K562 (cell line): ENCODE measurements around the gene PI4K2A. TPM values are rescaled to one million over a fixed set of nuclear protein-coding genes. Genes with fewer than 3 reads are reported as not detected.

ENCODE experiments used
- BRF1 ChIP-seq: IDR thresholded peaks from 3 replicates; pipeline ENCODE4 v1.6.1; 2011; ENCODE audit warnings: borderline replicate concordance, mild to moderate bottlenecking; ENCODE audit not compliant: insufficient read length; ENCODE audit errors: extremely low read depth
- BRF2 ChIP-seq: IDR thresholded peaks from 3 replicates; pipeline ENCODE4 v1.6.1; 2011; ENCODE audit warnings: borderline replicate concordance, mild to moderate bottlenecking; ENCODE audit not compliant: insufficient read length, insufficient read depth
- CLOCK ChIP-seq: fragments of 250-450 bp; sonication (Bioruptor Pico); IDR thresholded peaks from 2 replicates; pipeline ENCODE4 v1.4.0; 2020; ENCODE audit warnings: mild to moderate bottlenecking, moderate library complexity, borderline replicate concordance
- ETS1 ChIP-seq: conservative IDR thresholded peaks from 2 replicates; pipeline ENCODE4 v1.6.1; 2011; ENCODE audit warnings: low read depth, mild to moderate bottlenecking, low read length; ENCODE audit not compliant: control insufficient read depth
- GABPB1 ChIP-seq: sonication (generic); formaldehyde crosslinking; IDR thresholded peaks from 2 replicates; pipeline ENCODE4 v1.8.0; 2022; ENCODE audit warnings: mild to moderate bottlenecking, missing genetic modification reagents
- HDGF ChIP-seq: fragments of 450-650 bp; IDR thresholded peaks from 2 replicates; pipeline ENCODE4 v1.6.1; 2016
- HSF4 ChIP-seq: fragments of 250-450 bp; sonication (Bioruptor Pico); IDR thresholded peaks from 2 replicates; pipeline ENCODE4 v2.1.2; 2022; ENCODE audit warnings: mild to moderate bottlenecking, moderate library complexity, borderline replicate concordance
- KAT7 ChIP-seq: sonication (generic); formaldehyde crosslinking; IDR thresholded peaks from 2 replicates; pipeline ENCODE4 v1.8.0; 2022; ENCODE audit warnings: missing genetic modification reagents, mild to moderate bottlenecking, borderline replicate concordance
- MAZ ChIP-seq, 2 experiments: fragments of 450-650 bp in 1 of 2; sonication (generic) in 1 of 2; formaldehyde crosslinking; IDR thresholded peaks in 1 of 2; conservative IDR thresholded peaks in 1 of 2; 2 replicates each; pipeline versions ENCODE4 v1.4.0 to v1.5.0; 2020; ENCODE audit warnings: mild to moderate bottlenecking in 1 of 2, missing genetic modification reagents in 1 of 2
- MCM3 ChIP-seq: fragments of 450-650 bp; IDR thresholded peaks from 2 replicates; pipeline ENCODE4 v1.6.1; 2016
- PRPF4 ChIP-seq: fragments of 200-400 bp; formaldehyde crosslinking; IDR thresholded peaks from one replicate; pipeline ENCODE4 v1.6.1; 2017; ENCODE audit warnings: low read length, low read depth, mild to moderate bottlenecking; ENCODE audit not compliant: insufficient read depth, poor library complexity, severe bottlenecking
- PURB ChIP-seq: sonication (generic); formaldehyde crosslinking; IDR thresholded peaks from 2 replicates; pipeline ENCODE4 v1.9.0; 2021; ENCODE audit warnings: low read depth, mild to moderate bottlenecking, missing genetic modification reagents
- PYGO2 ChIP-seq: fragments of 450-650 bp; IDR thresholded peaks from 2 replicates; pipeline ENCODE4 v1.6.1; 2016; ENCODE audit warnings: mild to moderate bottlenecking, missing genetic modification characterization, moderate library complexity, missing compliant biosample characterization
- RAD51 ChIP-seq: fragments of 450-650 bp; IDR thresholded peaks from 2 replicates; pipeline ENCODE4 v1.7.1; 2016; ENCODE audit warnings: low read depth, mild to moderate bottlenecking, borderline replicate concordance
- SIX5 ChIP-seq, 2 experiments: IDR thresholded peaks; 2 replicates each; pipeline ENCODE4 v1.6.1; 2011; ENCODE audit warnings: low read length in 2 of 2, borderline replicate concordance in 1 of 2, low read depth in 1 of 2, mild to moderate bottlenecking in 1 of 2, moderate library complexity in 1 of 2; ENCODE audit not compliant: insufficient read depth in 1 of 2
- SNAPC5 ChIP-seq: fragments of 250-450 bp; sonication (Bioruptor Pico); IDR thresholded peaks from 2 replicates; pipeline ENCODE4 v1.8.0; 2021; ENCODE audit warnings: moderate library complexity, mild to moderate bottlenecking, inconsistent platforms
- SPI1 ChIP-seq: IDR thresholded peaks from 2 replicates; pipeline ENCODE4 v1.6.1; 2011; ENCODE audit warnings: low read depth, low read length, control low read depth, borderline replicate concordance
- SRSF3 ChIP-seq: fragments of 200-400 bp; formaldehyde crosslinking; IDR thresholded peaks from 2 replicates; pipeline ENCODE4 v1.6.1; 2016; ENCODE audit warnings: mild to moderate bottlenecking, low read length, moderate library complexity; ENCODE audit not compliant: insufficient read depth
- ZEB2 ChIP-seq: fragments of 450-650 bp; IDR thresholded peaks from 2 replicates; pipeline ENCODE4 v1.6.1; 2016
- ZNF311 ChIP-seq: fragments of 250-450 bp; sonication (Bioruptor Pico); IDR thresholded peaks from 2 replicates; pipeline ENCODE4 v1.4.0; 2020; ENCODE audit warnings: mild to moderate bottlenecking, moderate library complexity
- ZNF445 ChIP-seq: fragments of 250-450 bp; sonication (Bioruptor Pico); IDR thresholded peaks from 2 replicates; pipeline ENCODE4 v1.4.0; 2020; ENCODE audit warnings: low read depth, mild to moderate bottlenecking, moderate library complexity
- ZNF589 ChIP-seq: fragments of 200-800 bp; sonication (Bioruptor generic); IDR thresholded peaks from 2 replicates; pipeline ENCODE4 v1.6.1; 2016; ENCODE audit warnings: low read depth, missing genetic modification characterization, missing compliant biosample characterization
- ZNF76 ChIP-seq: fragments of 250-450 bp; sonication (Bioruptor Pico); IDR thresholded peaks from 2 replicates; pipeline ENCODE4 v1.4.0; 2020; ENCODE audit warnings: mild to moderate bottlenecking, moderate library complexity, borderline replicate concordance
- polyA plus RNA-seq, 8 experiments: library from polyadenylated mRNA; depleted of rRNA in 4 of 8; stranded (reverse) in 5 of 8; unstranded in 3 of 8; fragments of >200 nt; fragmentation: Nextera tagmentation in 2 of 8; fragmentation: Illumina TruSeq in 1 of 8; extraction: Ambion mirVana in 2 of 8; extraction: Trizol in 1 of 8; gene quantifications; 2 replicates each; pipeline versions ENCODE4 v1.2.1 to v1.2.3, GENCODE V29; 2011 to 2014; ENCODE audit warnings: inconsistent platforms in 1 of 8, missing spikeins in 1 of 8
- total RNA-seq, 7 experiments: library from RNA; depleted of rRNA in 6 of 7; stranded (reverse); fragments of >200 nt in 6 of 7; fragmentation: Illumina TruSeq in 2 of 7; extraction: Trizol in 2 of 7; gene quantifications; 2 replicates each; pipeline versions ENCODE4 v1.2.1 to v1.2.3, GENCODE V29; 2011 to 2021; ENCODE audit warnings: low replicate concordance in 1 of 7

PI4K2A gene
- total and polyA plus RNA-seq, 9 of the 15 experiments (the other 6 are each of a cell fraction or from before 2014, with no cell fraction given), result 4.4 to 28.4 (median 16.5) TPM

- TF ChIP-seq ZNF589 (CRISPR knock-in tag) (peak; percentile 89; the same call in 1 of the 2 replicates), SIX5 (IDR thresholded peaks at IDR 0.05; ENCODE audit: borderline replicate concordance in 1 of 2, insufficient read depth in 1 of 2, low read depth in 1 of 2, low read length in 2 of 2) (no peak), ZNF445 (CRISPR knock-in tag) (no peak), PURB (no peak), ETS1 (no peak), GABPB1 (no peak), BRF1 (no peak), PRPF4 (no peak), SRSF3 (no peak), MAZ (CRISPR knock-in tag; conservative IDR thresholded peaks at IDR 0.05 in 1 of 2, IDR thresholded peaks at IDR 0.05 in 1 of 2) (no peak), MCM3 (no peak), ZNF76 (0 out of 2 replicates have a peak, but pooled peaks have one; percentile 26), CLOCK (CRISPR knock-in tag) (peak; percentile 57; the same call in 1 of the 2 replicates), HSF4 (CRISPR knock-in tag) (no peak), RAD51 (peak; percentile 27; the same call in 1 of the 2 replicates), ZNF311 (CRISPR knock-in tag) (no peak), BRF2 (no peak), ZEB2 (no peak), KAT7 (0 out of 2 replicates have a peak, but pooled peaks have one; percentile 26), HDGF (no peak), SNAPC5 (CRISPR knock-in tag) (no peak), SPI1 (no peak), PYGO2 (tag) (no peak)
These were observed 49.1 kb downstream of the PI4K2A start (continued) for GRCh38 chr10:97689559-97690020.
